HG02943 (cell line): ENCODE measurements around the gene GNAO1.
A peak's percentile ranks its signal among the peaks of the same experiment; 100 is the strongest.

Experiments
- ATAC-seq: cut with Tn5 transposase; IDR thresholded peaks from one replicate; pipeline ENCODE4 v1.9.1; 2021; ENCODE audit warnings: mild to moderate bottlenecking, low read depth, moderate library complexity; ENCODE audit not compliant: unreplicated experiment

The GNAO1 gene

GRCh38 chr16:56197192-56197992 lies 6.1 kb downstream of the GNAO1 start:
- ATAC-seq, result no peak

GRCh38 chr16:56198006-56198754 lies 6.9 kb downstream of the GNAO1 start:
- no peak for ATAC-seq

GRCh38 chr16:56198755-56199114 lies 7.4 kb downstream of the GNAO1 start:
- no peak for ATAC-seq

- no peak for ATAC-seq
These were observed 7.9 kb downstream of the GNAO1 start for GRCh38 chr16:56199164-56199563.

GRCh38 chr16:56201030-56201429 lies 9.7 kb downstream of the GNAO1 start:
- ATAC-seq, result no peak

GRCh38 chr16:56202036-56202435 lies 10.7 kb downstream of the GNAO1 start:
- no peak for ATAC-seq

GRCh38 chr16:56203052-56203451 lies 11.8 kb downstream of the GNAO1 start:
- peak; percentile 60 for ATAC-seq

GRCh38 chr16:56204816-56205215 lies 13.5 kb downstream of the GNAO1 start:
- ATAC-seq, result no peak

- no peak for ATAC-seq
These were observed 15.7 kb downstream of the GNAO1 start for GRCh38 chr16:56206951-56207350.

GRCh38 chr16:56207421-56207820 lies 16.1 kb downstream of the GNAO1 start:
- ATAC-seq, result no peak

GRCh38 chr16:56211435-56211981 lies 20.2 kb downstream of the GNAO1 start:
- ATAC-seq, result no peak

GRCh38 chr16:56212144-56212543 lies 20.9 kb downstream of the GNAO1 start:
- no peak for ATAC-seq

- no peak for ATAC-seq
These were observed 30.7 kb downstream of the GNAO1 start for GRCh38 chr16:56221995-56222394.

GRCh38 chr16:56222474-56222997 lies 31.2 kb downstream of the GNAO1 start:
- no peak for ATAC-seq

- no peak for ATAC-seq
These were observed 33.9 kb downstream of the GNAO1 start for GRCh38 chr16:56225017-56225742.

- ATAC-seq, result no peak
These were observed 34.9 kb downstream of the GNAO1 start for GRCh38 chr16:56226187-56226586.

GRCh38 chr16:56226845-56227525 lies 35.7 kb downstream of the GNAO1 start:
- no peak for ATAC-seq

GRCh38 chr16:56227936-56228335 lies 36.6 kb downstream of the GNAO1 start:
- no peak for ATAC-seq

- ATAC-seq, result no peak
These were observed 37.2 kb downstream of the GNAO1 start for GRCh38 chr16:56228476-56228875.
